ENCODE data around the gene ANO4.

Gene ANO4

GRCh38 chr12:100794441-100795173 lies at the start of gene ANO4:
ANO4 (plus strand) TSS chr12:100794776; CDS start chr12:100901786, 107,010 bp downstream.
- no peak for DNase-seq (ENCODE audit: low read depth in 2 of 3, low spot score in 2 of 3)

- DNase-seq (ENCODE audit: low read depth in 2 of 3, low spot score in 2 of 3), result no peak
These were observed 49.1 kb upstream of the ANO4 start for GRCh38 chr12:100745378-100746071.

- DNase-seq (ENCODE audit: low read depth in 2 of 3, low spot score in 2 of 3), result no peak
These were observed 41.7 kb upstream of the ANO4 start for GRCh38 chr12:100752841-100753240.

GRCh38 chr12:100753837-100754236 lies 40.7 kb upstream of the ANO4 start:
- DNase-seq (ENCODE audit: low read depth in 2 of 3, low spot score in 2 of 3), result no peak

- DNase-seq (ENCODE audit: low read depth in 2 of 3, low spot score in 2 of 3), result no peak
These were observed 39.4 kb upstream of the ANO4 start for GRCh38 chr12:100755186-100755585.

- no peak for DNase-seq (ENCODE audit: low read depth in 2 of 3, low spot score in 2 of 3)
These were observed 36.5 kb upstream of the ANO4 start for GRCh38 chr12:100758083-100758482.

GRCh38 chr12:100767371-100767770 lies 27.2 kb upstream of the ANO4 start:
- DNase-seq (ENCODE audit: low read depth in 2 of 3, low spot score in 2 of 3), result no peak

- no peak for DNase-seq (ENCODE audit: low read depth in 2 of 3, low spot score in 2 of 3)
These were observed 26.6 kb upstream of the ANO4 start for GRCh38 chr12:100767950-100768349.

- no peak for DNase-seq (ENCODE audit: low read depth in 2 of 3, low spot score in 2 of 3)
These were observed 15.5 kb upstream of the ANO4 start for GRCh38 chr12:100778967-100779590.

- DNase-seq (ENCODE audit: low read depth in 2 of 3, low spot score in 2 of 3), result no peak
These were observed 5.4 kb upstream of the ANO4 start for GRCh38 chr12:100789146-100789545.

- no peak for DNase-seq (ENCODE audit: low read depth in 2 of 3, low spot score in 2 of 3)
These were observed 4.6 kb upstream of the ANO4 start for GRCh38 chr12:100789975-100790374.

- no peak for DNase-seq (ENCODE audit: low read depth in 2 of 3, low spot score in 2 of 3)
These were observed 4.0 kb upstream of the ANO4 start for GRCh38 chr12:100790552-100790951.

- DNase-seq (ENCODE audit: low read depth in 2 of 3, low spot score in 2 of 3), result no peak
These were observed 1.4 kb upstream of the ANO4 start for GRCh38 chr12:100793182-100793581.

- DNase-seq (ENCODE audit: low read depth in 2 of 3, low spot score in 2 of 3), result no peak
These were observed 711 bp downstream of the ANO4 start for GRCh38 chr12:100795174-100795799.

- no peak for DNase-seq (ENCODE audit: low read depth in 2 of 3, low spot score in 2 of 3)
These were observed 1.2 kb downstream of the ANO4 start for GRCh38 chr12:100795800-100796179.

GRCh38 chr12:100796621-100797020 lies 2.0 kb downstream of the ANO4 start:
- no peak for DNase-seq (ENCODE audit: low read depth in 2 of 3, low spot score in 2 of 3)

GRCh38 chr12:100797246-100797645 lies 2.7 kb downstream of the ANO4 start:
- no peak for DNase-seq (ENCODE audit: low read depth in 2 of 3, low spot score in 2 of 3)

GRCh38 chr12:100797786-100798185 lies 3.2 kb downstream of the ANO4 start:
- DNase-seq (ENCODE audit: low read depth in 2 of 3, low spot score in 2 of 3), result no peak

- DNase-seq (ENCODE audit: low read depth in 2 of 3, low spot score in 2 of 3), result no peak
These were observed 3.9 kb downstream of the ANO4 start for GRCh38 chr12:100798286-100799160.

GRCh38 chr12:100799770-100800169 lies 5.2 kb downstream of the ANO4 start:
- no peak for DNase-seq (ENCODE audit: low read depth in 2 of 3, low spot score in 2 of 3)

- no peak for DNase-seq (ENCODE audit: low read depth in 2 of 3, low spot score in 2 of 3)
These were observed 6.1 kb downstream of the ANO4 start for GRCh38 chr12:100800723-100801122.

Measured in activated CD8-positive, alpha-beta memory T cell treated with anti-CD3 and anti-CD28 coated beads for 48 hours (primary cell).